ENCODE results near the gene CCR6.

The CCR6 gene

DNA sequence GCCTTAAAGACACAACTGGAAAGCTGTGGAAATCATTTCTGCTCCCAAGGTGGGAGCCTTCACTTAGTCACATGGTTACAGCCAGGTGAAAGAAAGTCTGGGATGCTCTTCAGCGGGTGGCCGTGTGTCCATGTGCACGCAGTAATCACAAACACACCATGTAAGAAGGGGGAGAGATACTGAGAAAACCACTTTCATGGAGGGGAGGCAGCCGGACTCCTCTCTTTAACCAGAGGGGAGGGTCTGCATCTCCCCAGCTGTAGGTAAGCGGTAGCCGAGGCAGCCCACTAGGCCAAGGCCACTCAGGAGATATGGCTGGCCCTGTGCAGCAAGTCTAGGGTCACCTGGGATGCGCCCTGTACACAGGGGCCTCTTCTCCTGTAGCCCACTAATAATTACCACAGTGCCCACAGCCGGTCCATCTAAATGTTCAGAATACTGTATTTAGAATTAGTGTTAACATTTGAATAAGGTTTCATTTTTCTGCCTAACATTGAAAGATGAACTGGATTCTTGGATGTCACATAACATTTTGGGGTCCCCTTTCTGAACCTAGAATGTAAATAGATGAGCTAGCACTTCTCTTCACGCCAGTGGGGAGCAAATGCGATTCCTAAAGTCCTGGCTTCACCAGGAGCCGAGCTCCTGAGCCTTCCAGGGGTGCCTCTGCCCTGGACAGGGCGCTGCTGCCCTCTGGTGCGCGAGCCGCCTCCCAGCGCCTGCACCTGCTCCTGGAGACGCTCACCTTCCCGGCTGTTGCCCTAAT is 19.0 kb downstream of the CCR6 start:
- TF ChIP-seq CTCF (IDR thresholded peaks at IDR 0.05; ENCODE audit: borderline replicate concordance, insufficient read depth, low read depth, low read length) = peak; percentile 91

DNA sequence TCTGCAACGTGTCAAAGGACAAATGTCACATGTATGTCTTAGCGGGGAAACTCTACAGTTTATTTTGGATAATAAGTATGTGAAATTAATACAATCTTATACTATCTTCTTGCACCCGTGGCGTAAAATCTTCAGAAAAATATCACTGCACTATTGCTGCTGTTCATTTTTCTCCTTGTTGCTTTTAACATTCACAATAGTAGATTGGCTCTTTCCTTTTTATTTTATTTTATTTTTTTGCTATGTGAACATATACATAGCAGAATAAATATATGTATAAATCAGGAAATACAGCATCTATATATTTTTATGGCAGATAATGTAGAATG is 19.5 kb downstream of the CCR6 start:
- no peak for TF ChIP-seq CTCF (IDR thresholded peaks at IDR 0.05; ENCODE audit: borderline replicate concordance, insufficient read depth, low read depth, low read length)
- H3K4me3 ChIP-seq (ENCODE audit: low read depth, low read length) = no peak overlapping the region

More for the DNA sequence above, 19.0 kb downstream of the CCR6 start:
- no peak overlapping the region for H3K4me3 ChIP-seq (ENCODE audit: low read depth, low read length)

DNA sequence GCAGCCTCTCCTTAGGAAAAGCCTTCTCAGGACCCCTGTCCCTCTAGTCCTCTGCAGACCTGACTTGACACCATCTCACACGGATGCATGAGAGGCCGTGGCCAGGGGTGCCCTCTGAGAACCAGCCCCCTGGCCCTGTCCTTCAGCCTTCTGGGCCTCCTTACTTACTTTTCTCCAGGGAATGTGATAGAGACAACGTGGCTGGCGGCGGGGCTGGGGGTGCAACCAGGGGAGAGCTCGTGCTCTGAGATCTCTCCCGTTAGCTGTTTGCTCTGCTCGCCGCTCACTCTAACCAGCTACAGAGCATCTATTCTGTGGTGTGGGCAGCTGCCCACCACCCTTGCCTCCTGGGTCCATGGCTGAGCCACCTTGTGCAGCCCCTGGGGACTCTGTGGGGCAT is 20.1 kb downstream of the CCR6 start:
- no peak overlapping the region for H3K4me3 ChIP-seq (ENCODE audit: low read depth, low read length)
- no peak for TF ChIP-seq CTCF (IDR thresholded peaks at IDR 0.05; ENCODE audit: borderline replicate concordance, insufficient read depth, low read depth, low read length)

DNA sequence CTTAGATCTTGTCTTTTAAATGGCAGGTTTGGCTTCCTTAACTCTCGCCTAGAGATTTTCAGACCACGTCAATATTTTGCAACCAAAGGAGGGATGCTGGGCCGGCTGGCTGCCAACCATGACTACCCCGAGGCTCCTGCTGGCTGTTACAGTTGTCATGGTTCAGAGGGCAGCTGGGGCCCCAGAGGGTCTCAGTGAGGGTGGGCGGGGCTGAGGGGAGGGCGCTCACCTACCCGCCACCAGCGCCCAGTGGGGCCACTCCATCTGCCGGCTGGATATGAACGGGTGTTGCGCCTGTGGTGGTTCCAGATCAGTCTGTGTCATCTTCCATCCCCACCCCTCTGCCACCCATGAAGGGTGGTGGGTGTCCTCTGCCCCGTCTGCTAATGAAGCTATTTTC is 22.6 kb downstream of the CCR6 start:
- no peak for TF ChIP-seq CTCF (IDR thresholded peaks at IDR 0.05; ENCODE audit: borderline replicate concordance, insufficient read depth, low read depth, low read length)
- H3K4me3 ChIP-seq (ENCODE audit: low read depth, low read length) = no peak overlapping the region

DNA sequence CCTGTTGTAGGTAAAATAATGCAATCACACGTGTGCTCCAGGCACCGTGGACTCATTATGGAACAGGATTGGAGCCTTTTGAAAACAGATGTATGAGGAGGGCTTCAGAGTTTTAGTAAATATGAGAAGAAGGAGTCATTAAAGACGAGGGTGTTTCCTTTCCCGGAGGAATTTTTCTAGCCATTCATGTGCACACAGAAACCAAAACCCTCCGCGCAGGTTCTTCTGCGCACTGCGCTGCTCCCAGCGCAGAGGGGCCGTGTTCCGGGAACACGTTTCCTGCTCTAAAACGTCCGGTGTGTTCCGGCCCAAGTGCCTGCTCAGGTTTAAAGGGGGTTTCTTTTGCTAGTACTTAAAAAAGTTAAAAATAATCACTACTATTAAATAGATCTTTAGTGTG is 23.2 kb downstream of the CCR6 start:
- H3K4me3 ChIP-seq (ENCODE audit: low read depth, low read length) = no peak overlapping the region
- no peak for TF ChIP-seq CTCF (IDR thresholded peaks at IDR 0.05; ENCODE audit: borderline replicate concordance, insufficient read depth, low read depth, low read length)

- no peak for TF ChIP-seq CTCF (IDR thresholded peaks at IDR 0.05; ENCODE audit: borderline replicate concordance, insufficient read depth, low read depth, low read length)
These were observed 24.1 kb downstream of the CCR6 start for GRCh38 chr6:167146977-167147376.

DNA sequence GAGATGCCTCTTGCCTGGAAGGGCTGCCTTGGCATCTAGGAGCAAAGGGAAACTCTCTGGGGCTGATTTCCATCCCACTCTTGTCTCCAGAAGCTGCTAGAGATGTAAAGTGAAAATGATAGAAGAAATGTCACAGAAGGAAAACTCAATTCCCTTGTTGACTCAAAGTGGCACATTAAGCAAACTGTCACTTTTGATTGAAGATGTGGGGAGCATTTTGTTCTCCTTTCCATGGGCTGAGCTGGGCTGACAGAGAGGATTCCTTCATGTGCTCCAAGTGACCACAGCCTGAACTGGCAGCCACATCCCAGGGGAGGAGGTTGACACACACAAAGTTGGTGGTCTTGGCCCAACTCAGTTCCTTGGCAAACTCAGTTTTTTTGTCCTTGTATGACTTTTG is 25.1 kb downstream of the CCR6 start:
- no peak for TF ChIP-seq CTCF (IDR thresholded peaks at IDR 0.05; ENCODE audit: borderline replicate concordance, insufficient read depth, low read depth, low read length)
- no peak overlapping the region for H3K4me3 ChIP-seq (ENCODE audit: low read depth, low read length)

More at GRCh38 chr6:167146977-167147376, 24.1 kb downstream of the CCR6 start:
- H3K4me3 ChIP-seq (ENCODE audit: low read depth, low read length) = no peak overlapping the region

Data from GM12875 (cell line).